Stimulated activated CD8-positive, alpha-beta memory T cell treated with anti-CD3 and anti-CD28 coated beads, Interleukin-7, amount 100 ng/mL, for 1 hour (primary cell): ENCODE measurements around the gene HSPA8.
"Not testable (repeated sequence)": the region's sequence is repeated elsewhere in the genome, so short reads cannot be mapped to it uniquely, and the experiment has no call there.

Source experiments
- DNase-seq, 2 donors: peaks; one replicate each; pipeline ENCODE4 v3.0.0-alpha.2; 2020; ENCODE audit warnings: low read depth in 2 of 2

HSPA8 gene

GRCh38 chr11:123072332-123072761 lies 10.4 kb upstream of the HSPA8 start:
- no peak for DNase-seq

GRCh38 chr11:123069908-123070821 lies 8.2 kb upstream of the HSPA8 start:
- DNase-seq, result no peak

GRCh38 chr11:123065621-123066020 lies 3.7 kb upstream of the HSPA8 start:
- no peak for DNase-seq

GRCh38 chr11:123063826-123064657 lies 2.1 kb upstream of the HSPA8 start:
- DNase-seq, result no peak

- no peak for DNase-seq
Observed at GRCh38 chr11:123062892-123063825, 1.2 kb upstream of the HSPA8 start.

GRCh38 chr11:123062158-123062891 lies 389 bp upstream of the HSPA8 start:
- DNase-seq, result peak; percentile 98

GRCh38 chr11:123060277-123061000 lies 1.5 kb downstream of the HSPA8 start:
- DNase-seq, result no peak

GRCh38 chr11:123059041-123059920 lies 2.7 kb downstream of the HSPA8 start:
- DNase-seq, result not testable (repeated sequence)

- no peak for DNase-seq
Observed at GRCh38 chr11:123057661-123058305, 4.2 kb downstream of the HSPA8 start.

GRCh38 chr11:123056835-123057491 lies 5.0 kb downstream of the HSPA8 start:
- no peak for DNase-seq

- no peak for DNase-seq
Observed at GRCh38 chr11:123055191-123055901, 6.6 kb downstream of the HSPA8 start.

- no peak for DNase-seq
Observed at GRCh38 chr11:123054301-123055065, 7.5 kb downstream of the HSPA8 start.

GRCh38 chr11:123052901-123053721 lies 8.8 kb downstream of the HSPA8 start:
- no peak for DNase-seq

GRCh38 chr11:123051634-123052033 lies 10.3 kb downstream of the HSPA8 start:
- DNase-seq, result no peak

GRCh38 chr11:123051146-123051545 lies 10.8 kb downstream of the HSPA8 start:
- no peak for DNase-seq

GRCh38 chr11:123047947-123048293 lies 14.0 kb downstream of the HSPA8 start:
- no peak for DNase-seq
